ENCODE measurements around the gene GIT1. TPM values are rescaled to one million over a fixed set of nuclear protein-coding genes. Genes with fewer than 3 reads are reported as not detected.

Gene GIT1
- total RNA-seq, 2 experiments from 2014 or later = 44.3 to 60.2 TPM

DNA sequence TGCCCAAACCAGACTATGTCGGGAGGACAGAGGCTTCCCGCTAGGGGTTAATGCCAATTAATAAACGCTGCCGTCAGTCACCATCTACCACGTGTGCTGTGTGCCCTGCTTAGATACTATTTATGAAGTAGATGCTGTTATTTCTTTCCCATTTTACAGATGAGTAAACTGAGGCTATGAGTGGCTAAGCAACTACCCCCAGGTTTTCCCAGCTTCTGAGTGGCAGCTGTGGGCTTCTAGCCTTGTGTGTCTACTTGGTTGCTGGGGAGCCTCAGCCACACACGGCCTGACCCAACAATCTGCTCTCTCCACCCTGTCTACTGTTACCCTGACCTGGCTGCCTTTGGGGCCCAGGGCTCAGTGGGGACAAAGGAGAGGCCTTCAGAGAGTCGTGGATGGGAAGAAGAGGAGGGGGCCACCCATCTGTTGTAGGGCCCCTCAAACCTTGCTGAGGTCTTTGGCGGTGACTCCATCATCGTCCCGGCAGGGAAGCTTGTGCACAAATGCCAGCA lies 7.1 kb downstream of the GIT1 start:
- Histone ChIP-seq H2AFZ (ENCODE audit: low read length) (no peak overlapping the region), H3K27ac (ENCODE audit: low read depth, low read length, poor library complexity, severe bottlenecking) (no peak overlapping the region), H3K9me2 (ENCODE audit: insufficient read depth, low read length) (no peaks in the 10 kb centered on the region), H3K4me1 (ENCODE audit: insufficient read depth, low read length, poor library complexity, severe bottlenecking) (peaks cover 44% of the 10 kb centered on the region), H3K9me3 (ENCODE audit: low read length) (no peaks in the 10 kb centered on the region), H3K36me3 (ENCODE audit: insufficient read depth, low read length) (peaks cover 47% of the 10 kb centered on the region), H3K79me2 (ENCODE audit: insufficient read depth, low read depth, low read length) (peaks cover 30% of the 10 kb centered on the region), H3K4me2 (ENCODE audit: low read length) (no peak overlapping the region), H4K20me1 (ENCODE audit: insufficient read depth, low read length) (no peaks in the 10 kb centered on the region), H3K4me3 (ENCODE audit: low read depth, low read length, poor library complexity, severe bottlenecking) (no peak overlapping the region)
- no peak for TF ChIP-seq EZH2phosphoT487 (IDR thresholded peaks at IDR 0.05; ENCODE audit: borderline replicate concordance, low read depth, low read length)
- TF ChIP-seq, protein P1, sequence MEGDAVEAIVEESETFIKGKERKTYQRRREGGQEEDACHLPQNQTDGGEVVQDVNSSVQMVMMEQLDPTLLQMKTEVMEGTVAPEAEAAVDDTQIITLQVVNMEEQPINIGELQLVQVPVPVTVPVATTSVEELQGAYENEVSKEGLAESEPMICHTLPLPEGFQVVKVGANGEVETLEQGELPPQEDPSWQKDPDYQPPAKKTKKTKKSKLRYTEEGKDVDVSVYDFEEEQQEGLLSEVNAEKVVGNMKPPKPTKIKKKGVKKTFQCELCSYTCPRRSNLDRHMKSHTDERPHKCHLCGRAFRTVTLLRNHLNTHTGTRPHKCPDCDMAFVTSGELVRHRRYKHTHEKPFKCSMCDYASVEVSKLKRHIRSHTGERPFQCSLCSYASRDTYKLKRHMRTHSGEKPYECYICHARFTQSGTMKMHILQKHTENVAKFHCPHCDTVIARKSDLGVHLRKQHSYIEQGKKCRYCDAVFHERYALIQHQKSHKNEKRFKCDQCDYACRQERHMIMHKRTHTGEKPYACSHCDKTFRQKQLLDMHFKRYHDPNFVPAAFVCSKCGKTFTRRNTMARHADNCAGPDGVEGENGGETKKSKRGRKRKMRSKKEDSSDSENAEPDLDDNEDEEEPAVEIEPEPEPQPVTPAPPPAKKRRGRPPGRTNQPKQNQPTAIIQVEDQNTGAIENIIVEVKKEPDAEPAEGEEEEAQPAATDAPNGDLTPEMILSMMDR (conservative IDR thresholded peaks at IDR 0.05; ENCODE audit: low read length) = no peak
- intact Hi-C loops (cut with micrococcal nuclease; ENCODE audit: unreplicated experiment) = loop anchor here (5.0 kb wide), 1 partner anchor 35 kb away; no protein-coding TSS in a partner anchor
- no TSS peak for BruUV-seq (replicated peaks)
- DNase-seq (ENCODE audit: low spot score) = no peak
- POLR2A ChIA-PET = no interaction called here
- CTCF ChIA-PET (ENCODE audit: unreplicated experiment) = no interaction called here

DNA sequence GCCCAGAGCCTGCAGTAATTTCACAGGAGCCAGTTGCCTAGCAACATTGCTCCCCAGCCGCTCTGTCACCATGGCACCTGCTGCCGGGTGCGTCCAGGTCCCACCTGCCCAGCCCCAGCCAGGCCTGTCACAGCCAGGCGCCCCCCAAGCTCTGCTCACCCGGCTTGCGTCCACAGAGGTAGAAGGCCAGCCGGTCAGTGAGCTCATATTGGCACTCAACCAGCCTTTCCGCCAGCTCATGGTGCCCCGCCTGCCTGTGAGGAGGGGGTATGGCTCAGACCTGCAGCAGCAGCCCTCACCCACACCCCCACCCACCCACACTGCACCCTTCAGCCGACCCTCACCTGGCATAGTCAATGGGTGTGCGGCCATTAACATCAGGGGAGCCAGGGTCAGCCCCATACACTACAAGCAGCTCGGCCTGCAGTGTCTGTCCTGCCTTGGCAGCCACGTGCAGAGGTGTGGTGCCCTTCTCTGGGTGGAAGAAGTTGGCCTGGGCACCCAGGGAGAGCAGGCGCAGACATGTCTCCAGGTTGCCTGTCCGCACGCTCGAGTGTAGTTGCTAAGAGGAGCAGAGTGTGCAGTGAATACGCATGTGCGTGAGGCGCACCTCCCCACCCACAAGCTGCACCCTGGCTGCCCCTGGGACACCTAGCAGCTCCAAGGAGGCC lies 7.7 kb downstream of the GIT1 start:
- no peak overlapping the region for H2AFZ ChIP-seq (ENCODE audit: low read length)
- H3K4me1 ChIP-seq (ENCODE audit: insufficient read depth, low read length, poor library complexity, severe bottlenecking) = peaks cover 38% of the 10 kb centered on the region
- H3K79me2 ChIP-seq (ENCODE audit: insufficient read depth, low read depth, low read length) = peaks cover 24% of the 10 kb centered on the region; the same call in 1 of the 2 replicates
- peaks cover 53% of the 10 kb centered on the region for H3K36me3 ChIP-seq (ENCODE audit: insufficient read depth, low read length)
- ChIA-PET POLR2A (no interaction called here), CTCF (ENCODE audit: unreplicated experiment) (interaction anchor here (1.6 kb wide), 1 partner anchor 10 kb away, joined by 4 read pairs; no protein-coding TSS in a partner anchor)
- no peak overlapping the region for H3K4me3 ChIP-seq (ENCODE audit: low read depth, low read length, poor library complexity, severe bottlenecking)
- no peak overlapping the region for H3K4me2 ChIP-seq (ENCODE audit: low read length)
- no peaks in the 10 kb centered on the region for H3K9me2 ChIP-seq (ENCODE audit: insufficient read depth, low read length)
- intact Hi-C loops (cut with micrococcal nuclease; ENCODE audit: unreplicated experiment) = loop anchor here (5.0 kb wide), 1 partner anchor 36 kb away; no protein-coding TSS in a partner anchor
- H3K27ac ChIP-seq (ENCODE audit: low read depth, low read length, poor library complexity, severe bottlenecking) = no peak overlapping the region
- TF ChIP-seq, protein P1 (conservative IDR thresholded peaks at IDR 0.05; ENCODE audit: low read length) = no peak
- TF ChIP-seq EZH2phosphoT487 (IDR thresholded peaks at IDR 0.05; ENCODE audit: borderline replicate concordance, low read depth, low read length) = no peak
- no TSS peak for BruUV-seq (replicated peaks)
- H4K20me1 ChIP-seq (ENCODE audit: insufficient read depth, low read length) = no peaks in the 10 kb centered on the region
- no peak for DNase-seq (ENCODE audit: low spot score)
- no peaks in the 10 kb centered on the region for H3K9me3 ChIP-seq (ENCODE audit: low read length)
